H1 (cell line): ENCODE data around the gene RFPL3. TPM values are rescaled to one million over a fixed set of nuclear protein-coding genes. Genes with fewer than 3 reads are reported as not detected.

Experiments
- CTCF ChIA-PET: fragments of 300-600 bp; sonication (Branson Sonifier 250); formaldehyde crosslinking; loops from one replicate; lab custom pipeline; 2021; ENCODE audit not compliant: partially characterized antibody; lab: Charles Lee
- POLR2A ChIA-PET: fragments of 300-600 bp; sonication (Branson Sonifier 250); formaldehyde crosslinking; loops from one replicate; lab custom pipeline; 2021; ENCODE audit warnings: inconsistent platforms; ENCODE audit not compliant: partially characterized antibody; lab: Charles Lee
- DNase-seq, 2 experiments: peaks; one replicate each; pipeline versions ENCODE4 v3.0.0 to v3.0.0-alpha.2; 2010 to 2022; ENCODE audit warnings: low spot score in 2 of 2, low read depth in 1 of 2, mixed read lengths in 1 of 2
- FAIRE-seq: peaks from 2 replicates; lab custom pipeline; 2011; peaks lifted over from hg19 to GRCh38; lab: Jason Lieb, UNC
- H2AFZ ChIP-seq: 2 replicates; pipeline ENCODE4 v1.8.1; 2012; ENCODE audit warnings: low read length, inconsistent platforms
- H2AK5ac ChIP-seq: 2 replicates; pipeline ENCODE4 v1.6.1; 2013; ENCODE audit warnings: low read depth, low read length
- H2BK120ac ChIP-seq: replicated peaks from 2 replicates; pipeline ENCODE3; 2013; ENCODE audit warnings: low read depth, low read length, inconsistent platforms
- H2BK12ac ChIP-seq: 2 replicates; pipeline ENCODE4 v1.6.1; 2013; ENCODE audit warnings: low read depth, low read length
- H2BK15ac ChIP-seq: 2 replicates; pipeline ENCODE4 v1.6.1; 2013; ENCODE audit warnings: low read length
- H2BK20ac ChIP-seq: 2 replicates; pipeline ENCODE4 v1.6.1; 2013; ENCODE audit warnings: low read length
- H2BK5ac ChIP-seq: 2 replicates; pipeline ENCODE4 v1.6.1; 2013; ENCODE audit warnings: low read depth, low read length
- H3K14ac ChIP-seq: 2 replicates; pipeline ENCODE4 v1.6.1; 2013; ENCODE audit warnings: inconsistent platforms; ENCODE audit not compliant: insufficient read length
- H3K18ac ChIP-seq: 2 replicates; pipeline ENCODE4 v1.6.1; 2013; ENCODE audit warnings: low read length; ENCODE audit errors: extremely low read depth
- H3K23ac ChIP-seq: 2 replicates; pipeline ENCODE4 v1.6.1; 2013; ENCODE audit warnings: inconsistent platforms; ENCODE audit not compliant: insufficient read length
- H3K23me2 ChIP-seq: 2 replicates; pipeline ENCODE4 v1.6.1; 2013; ENCODE audit warnings: low read depth, low read length
- H3K27ac ChIP-seq: 2 replicates; pipeline ENCODE4 v1.6.1; 2011; ENCODE audit warnings: low read depth, low read length, inconsistent platforms
- H3K27me3 ChIP-seq, 4 experiments: replicated peaks in 1 of 4; 1 replicate in 1 of 4; 2 replicates in 3 of 4; pipeline versions ENCODE4 v1.6.1 to v1.8.1; 2011 to 2013; ENCODE audit warnings: low read length in 3 of 4, mild to moderate bottlenecking in 3 of 4, inconsistent platforms in 2 of 4, mixed read lengths in 2 of 4, moderate library complexity in 1 of 4; ENCODE audit not compliant: control insufficient read depth in 3 of 4, insufficient read depth in 3 of 4; ENCODE audit errors: extremely low read depth in 1 of 4
- H3K36me3 ChIP-seq, 4 experiments: 2 replicates each; pipeline versions ENCODE4 v1.6.1 to v1.8.1; 2011 to 2013; ENCODE audit warnings: mild to moderate bottlenecking in 4 of 4, low read length in 3 of 4, moderate library complexity in 2 of 4, control low read depth in 1 of 4, inconsistent platforms in 1 of 4; ENCODE audit not compliant: insufficient read depth in 4 of 4, control insufficient read depth in 2 of 4
- H3K4ac ChIP-seq: replicated peaks from 2 replicates; pipeline ENCODE3; 2013; ENCODE audit warnings: low read length, low read depth, mixed read lengths, inconsistent platforms; ENCODE audit not compliant: insufficient read length
- H3K4me1 ChIP-seq, 4 experiments: replicated peaks in 1 of 4; 1 replicate in 1 of 4; 2 replicates in 3 of 4; pipeline versions ENCODE4 v1.6.1 to v1.8.1; 2011 to 2013; ENCODE audit warnings: low read length in 3 of 4, inconsistent platforms in 2 of 4, mixed read lengths in 1 of 4; ENCODE audit not compliant: insufficient read depth in 4 of 4, control insufficient read depth in 3 of 4
- H3K4me2 ChIP-seq, 2 experiments: 2 replicates each; pipeline versions ENCODE4 v1.6.1 to v1.8.1; 2011 to 2013; ENCODE audit warnings: low read depth in 2 of 2, low read length in 2 of 2, control low read depth in 1 of 2, inconsistent platforms in 1 of 2, mild to moderate bottlenecking in 1 of 2; ENCODE audit not compliant: insufficient read depth in 1 of 2
- H3K4me3 ChIP-seq, 4 experiments: fragments of 200-600, 300-600 bp in 1 of 4; sonication (generic), shearing (Covaris generic), sonication (Bioruptor Twin) in 1 of 4; 2 replicates each; pipeline versions ENCODE4 v1.5.1 to v1.8.1; 2011 to 2016; ENCODE audit warnings: low read length in 4 of 4, low read depth in 3 of 4, control low read depth in 2 of 4, inconsistent platforms in 2 of 4, mild to moderate bottlenecking in 2 of 4, mixed read lengths in 1 of 4, moderate library complexity in 1 of 4; ENCODE audit not compliant: insufficient read depth in 2 of 4; ENCODE audit errors: extremely low read depth in 1 of 4
- H3K56ac ChIP-seq: replicated peaks from 2 replicates; pipeline ENCODE3; 2013; ENCODE audit warnings: low read depth, mild to moderate bottlenecking, mixed read lengths, low read length, inconsistent platforms; ENCODE audit not compliant: insufficient read length
- H3K79me1 ChIP-seq: 2 replicates; pipeline ENCODE4 v1.6.1; 2013; ENCODE audit warnings: low read depth, low read length, control low read depth
- H3K79me2 ChIP-seq, 2 experiments: 2 replicates each; pipeline versions ENCODE4 v1.6.1 to v1.8.1; 2012 to 2013; ENCODE audit warnings: low read length in 2 of 2, mild to moderate bottlenecking in 2 of 2, inconsistent platforms in 1 of 2; ENCODE audit not compliant: insufficient read depth in 2 of 2, control insufficient read depth in 1 of 2
- H3K9ac ChIP-seq, 4 experiments: replicated peaks in 1 of 4; 1 replicate in 1 of 4; 2 replicates in 3 of 4; pipeline versions ENCODE4 v1.6.1 to v1.8.1; 2011 to 2013; ENCODE audit warnings: low read depth in 3 of 4, low read length in 3 of 4, control low read depth in 2 of 4, mild to moderate bottlenecking in 2 of 4, moderate library complexity in 2 of 4, inconsistent platforms in 1 of 4; ENCODE audit errors: extremely low read depth in 1 of 4
- H3K9me3 ChIP-seq, 2 experiments: 2 replicates each; pipeline versions ENCODE4 v1.6.1 to v1.8.1; 2012 to 2013; ENCODE audit warnings: mild to moderate bottlenecking in 2 of 2, moderate library complexity in 2 of 2, control low read depth in 1 of 2, inconsistent platforms in 1 of 2, low read depth in 1 of 2, low read length in 1 of 2, mixed read lengths in 1 of 2; ENCODE audit not compliant: insufficient read depth in 2 of 2
- H4K20me1 ChIP-seq, 2 experiments: replicated peaks in 1 of 2; 2 replicates each; pipeline versions ENCODE3 to v1.8.1; 2011 to 2013; ENCODE audit warnings: inconsistent platforms in 2 of 2, low read length in 2 of 2, mild to moderate bottlenecking in 1 of 2; ENCODE audit not compliant: insufficient read depth in 2 of 2, control insufficient read depth in 1 of 2
- H4K5ac ChIP-seq: 2 replicates; pipeline ENCODE4 v1.6.1; 2013; ENCODE audit warnings: low read length, low read depth, mixed read lengths, inconsistent platforms; ENCODE audit not compliant: insufficient read length
- H4K8ac ChIP-seq: 2 replicates; pipeline ENCODE4 v1.8.0; 2013; ENCODE audit warnings: mild to moderate bottlenecking, moderate library complexity, low read length, inconsistent platforms; ENCODE audit not compliant: insufficient read depth; ENCODE audit errors: extremely low read depth
- H4K91ac ChIP-seq: replicated peaks from 2 replicates; pipeline ENCODE3; 2013; ENCODE audit warnings: low read length, mixed read lengths, inconsistent platforms; ENCODE audit not compliant: insufficient read length
- BACH1 ChIP-seq: IDR thresholded peaks from 2 replicates; pipeline ENCODE4 v1.6.1; 2012; ENCODE audit warnings: low read length, improper control_type of control experiment
- CBX8 ChIP-seq: fragments of 300-800, 300-1000 bp; sonication (generic); IDR thresholded peaks from 2 replicates; pipeline ENCODE4 v1.7.1; 2016; ENCODE audit warnings: low read depth, low read length, borderline replicate concordance
- CTBP2 ChIP-seq: IDR thresholded peaks from 2 replicates; pipeline ENCODE4 v1.7.0; 2011; ENCODE audit warnings: borderline replicate concordance, mild to moderate bottlenecking, moderate library complexity, mixed read lengths, low read length; ENCODE audit not compliant: insufficient read depth, insufficient read length
- CTCF ChIP-seq, 3 experiments: IDR thresholded peaks; 1 replicate in 2 of 3; 2 replicates in 1 of 3; pipeline versions ENCODE4 v1.5.1 to v1.6.1; 2011; ENCODE audit warnings: low read length in 3 of 3, mild to moderate bottlenecking in 3 of 3, inconsistent platforms in 2 of 3, low read depth in 1 of 3, moderate library complexity in 1 of 3; ENCODE audit not compliant: insufficient read depth in 1 of 3; ENCODE audit errors: control extremely low read depth in 1 of 3
- POLR2A ChIP-seq, 2 experiments: IDR thresholded peaks; 1 replicate in 1 of 2; 2 replicates in 1 of 2; pipeline ENCODE4 v1.6.1; 2011; ENCODE audit warnings: low read depth in 2 of 2, low read length in 2 of 2, mild to moderate bottlenecking in 2 of 2; ENCODE audit errors: control extremely low read depth in 1 of 2
- RNF2 ChIP-seq: fragments of 200-900, 300-1000 bp; sonication (generic); IDR thresholded peaks from 2 replicates; pipeline ENCODE4 v1.7.1; 2016; ENCODE audit warnings: borderline replicate concordance, low read depth, mild to moderate bottlenecking, antibody characterized with exemption, low read length; ENCODE audit not compliant: poor library complexity, severe bottlenecking; ENCODE audit errors: missing control alignments
- SIN3A ChIP-seq, 2 experiments: IDR thresholded peaks in 1 of 2; conservative IDR thresholded peaks in 1 of 2; 2 replicates each; pipeline ENCODE4 v1.6.1; 2011 to 2012; ENCODE audit warnings: low read length in 2 of 2, improper control_type of control experiment in 1 of 2, low read depth in 1 of 2, mild to moderate bottlenecking in 1 of 2
- SP1 ChIP-seq: IDR thresholded peaks from 2 replicates; pipeline ENCODE4 v1.6.1; 2011; ENCODE audit warnings: low read depth, low read length
- WGBS, 2 experiments: shearing (Covaris generic) in 1 of 2; methylation state at CpG; one replicate each; pipeline versions ENCODE4 v1.1.6 to v1.1.7; 2013 to 2015; ENCODE audit warnings: low lambda C conversion rate in 2 of 2, mixed read lengths in 2 of 2, inconsistent platforms in 1 of 2, low coverage in 1 of 2, missing lambda C conversion rate in 1 of 2; ENCODE audit not compliant: insufficient replicate concordance in 2 of 2, insufficient coverage in 1 of 2, insufficient read length in 1 of 2; ENCODE audit errors: extremely low coverage in 1 of 2, missing lambda C conversion rate in 1 of 2; 5-methylcytosine and 5-hydroxymethylcytosine counted together
- polyA plus RNA-seq, 7 experiments: library from polyadenylated mRNA; depleted of rRNA in 3 of 7; stranded (reverse) in 5 of 7; unstranded in 2 of 7; fragments of >200 nt in 5 of 7; fragments of 200-250 nt in 2 of 7; gene quantifications; 1 replicate in 5 of 7; 2 replicates in 1 of 7; 4 replicates in 1 of 7; pipeline versions ENCODE4 v1.2.1 to v1.2.3, GENCODE V29; 2011 to 2013; ENCODE audit warnings: missing spikeins in 2 of 7, mixed read lengths in 2 of 7
- total RNA-seq: library from RNA; stranded (reverse); fragmentation: NEBNext Ultra II Directional; extraction: Animal tissue kit (Norgen Biotek cat#: 25700); gene quantifications from 2 replicates; pipeline ENCODE4 v1.2.1, GENCODE V29; 2021

Gene RFPL3
- total and polyA plus RNA-seq, 2 of the 8 experiments (the other 6 are each of a cell fraction or from before 2014, with no cell fraction given), result 0.08 to 0.24 TPM

GRCh38 chr22:32325416-32325801, 32.3 kb upstream of the RFPL3 start:
- POLR2A ChIA-PET, result interaction anchor here (0.9 to 1.3 kb wide), 3 partner anchors 11 to 20 kb away, joined by 3 to 7 read pairs (median 4); no protein-coding TSS in a partner anchor
- Histone ChIP-seq H4K5ac (no peak overlapping the region), H2AFZ (no peak overlapping the region), H3K79me1 (no peaks in the 10 kb centered on the region), H4K8ac (peak overlapping the region; percentile 73; the same call in 1 of the 2 replicates), H3K18ac (peak overlapping the region; percentile 95), H3K4ac (peak overlapping the region; percentile 87), H3K36me3 (no peaks in the 10 kb centered on the region), H2BK5ac (peak overlapping the region; percentile 94; the same call in 1 of the 2 replicates), H3K4me2 (peak overlapping the region in 1 of 2 experiments; percentile 1; a peak in 1 of 4 replicates), H4K20me1 (no peaks in the 10 kb centered on the region), H3K9ac (no peak overlapping the region; a peak in 1 of 7 replicates), H2BK15ac (peak overlapping the region; percentile 19; the same call in 1 of the 2 replicates), H2BK20ac (peak overlapping the region; percentile 88), H3K56ac (peak overlapping the region; percentile 10), H3K23ac (no peak overlapping the region), H3K23me2 (peaks cover 6% of the 10 kb centered on the region; the same call in 1 of the 2 replicates), H3K4me3 (no peak overlapping the region), H4K91ac (peak overlapping the region; percentile 96), H3K79me2 (no peaks in the 10 kb centered on the region), H2BK12ac (peak overlapping the region; percentile 97), H3K14ac (no peak overlapping the region), H3K9me3 (peaks cover 5% of the 10 kb centered on the region in 2 experiments; a peak in 3 of 4 replicates), H2AK5ac (peak overlapping the region; percentile 61; the same call in 1 of the 2 replicates), H3K27ac (peak overlapping the region; percentile 65; the same call in 1 of the 2 replicates)
- FAIRE-seq (no peak), DNase-seq (no peak)
- WGBS, 2 experiments, result 89% methylated on average over 9 of the region's 9 CpGs; no CpG with 5 or more reads in 1 of the 2 experiments
- CTCF ChIA-PET, result interaction anchor here (1.0 to 1.9 kb wide), 5 partner anchors 11 to 31 kb away, joined by 3 to 9 read pairs (median 3); no protein-coding TSS in a partner anchor
- TF ChIP-seq SIN3A (conservative IDR thresholded peaks at IDR 0.05 in 1 of 2, IDR thresholded peaks at IDR 0.05 in 1 of 2; ENCODE audit: low read depth in 1 of 2, low read length in 2 of 2), result no peak
- no peak for TF ChIP-seq RNF2
- no peak for TF ChIP-seq POLR2A (IDR thresholded peaks at IDR 0.05; ENCODE audit: control extremely low read depth in 1 of 2, low read depth in 2 of 2, low read length in 2 of 2)
- TF ChIP-seq CTBP2, result no peak
- no peak for TF ChIP-seq CTCF (IDR thresholded peaks at IDR 0.05; ENCODE audit: control extremely low read depth in 1 of 3, insufficient read depth in 1 of 3, low read depth in 1 of 3, low read length in 3 of 3)
- no peak for TF ChIP-seq BACH1
- no peak for TF ChIP-seq CBX8
- TF ChIP-seq SP1, result no peak
- TF ChIP-seq, all 59 proteins: peak for 0
- H3K27me3 ChIP-seq, result no peaks in the 10 kb centered on the region; a peak in 2 of 7 replicates
- H3K4me1 ChIP-seq, result peaks cover 0 to 12% (median 10%) of the 10 kb centered on the region in 4 experiments; a peak in 6 of 7 replicates
- H2BK120ac ChIP-seq, result peak overlapping the region; percentile 47
